ENCODE results near the gene MS4A3. TPM values are rescaled to one million over a fixed set of nuclear protein-coding genes. Genes with fewer than 3 reads are reported as not detected.
"Not testable (repeated sequence)": the region's sequence is repeated elsewhere in the genome, so short reads cannot be mapped to it uniquely, and the experiment has no call there.

MS4A3 gene
- total and polyA plus RNA-seq, 3 donors from 2014 or later: 0.63 to 1.7 (median 1.2) TPM

DNA sequence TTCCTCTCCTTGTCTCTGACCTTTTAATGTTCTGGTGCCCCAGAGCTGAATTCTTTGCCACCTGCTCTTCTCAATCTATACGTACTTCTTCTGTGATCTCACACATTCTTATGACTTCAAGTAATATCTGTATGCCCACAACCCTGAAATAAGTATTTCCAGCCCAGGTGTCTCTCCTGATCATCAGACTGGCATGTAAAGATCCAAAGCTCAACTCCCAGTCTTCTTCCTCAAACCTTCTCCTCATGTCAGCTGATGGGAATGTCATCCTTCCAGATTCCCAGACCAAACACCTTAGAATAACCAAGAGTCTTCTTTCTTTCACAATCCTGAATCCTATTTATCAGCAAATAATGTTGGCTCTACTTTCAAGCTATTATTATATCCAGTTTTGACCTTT lies 9.3 kb downstream of the MS4A3 start:
- TF ChIP-seq POLR2A (IDR thresholded peaks at IDR 0.05): no peak
- TF ChIP-seq, protein P1, sequence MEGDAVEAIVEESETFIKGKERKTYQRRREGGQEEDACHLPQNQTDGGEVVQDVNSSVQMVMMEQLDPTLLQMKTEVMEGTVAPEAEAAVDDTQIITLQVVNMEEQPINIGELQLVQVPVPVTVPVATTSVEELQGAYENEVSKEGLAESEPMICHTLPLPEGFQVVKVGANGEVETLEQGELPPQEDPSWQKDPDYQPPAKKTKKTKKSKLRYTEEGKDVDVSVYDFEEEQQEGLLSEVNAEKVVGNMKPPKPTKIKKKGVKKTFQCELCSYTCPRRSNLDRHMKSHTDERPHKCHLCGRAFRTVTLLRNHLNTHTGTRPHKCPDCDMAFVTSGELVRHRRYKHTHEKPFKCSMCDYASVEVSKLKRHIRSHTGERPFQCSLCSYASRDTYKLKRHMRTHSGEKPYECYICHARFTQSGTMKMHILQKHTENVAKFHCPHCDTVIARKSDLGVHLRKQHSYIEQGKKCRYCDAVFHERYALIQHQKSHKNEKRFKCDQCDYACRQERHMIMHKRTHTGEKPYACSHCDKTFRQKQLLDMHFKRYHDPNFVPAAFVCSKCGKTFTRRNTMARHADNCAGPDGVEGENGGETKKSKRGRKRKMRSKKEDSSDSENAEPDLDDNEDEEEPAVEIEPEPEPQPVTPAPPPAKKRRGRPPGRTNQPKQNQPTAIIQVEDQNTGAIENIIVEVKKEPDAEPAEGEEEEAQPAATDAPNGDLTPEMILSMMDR (IDR thresholded peaks at IDR 0.05): no peak
- WGBS, 2 donors: 89 to 92% methylated on average over 1 of the region's 1 CpG

GRCh38 chr11:60069450-60069849 lies 13.0 kb downstream of the MS4A3 start:
- DNase-seq: no peak
- intact Hi-C loops (cut with DNase I; ENCODE audit: low total_unique reads): no loop called here
- Histone ChIP-seq H3K27me3 (no peaks in the 10 kb centered on the region), H3K4me3 (no peak overlapping the region), H3K27ac (no peak overlapping the region), H3K9me3 (no peaks in the 10 kb centered on the region), H3K36me3 (ENCODE audit: low read depth, missing control alignments) (no peaks in the 10 kb centered on the region), H3K4me1 (no peaks in the 10 kb centered on the region)
- TF ChIP-seq, protein P1 (IDR thresholded peaks at IDR 0.05): no peak
- no peak for TF ChIP-seq POLR2A (IDR thresholded peaks at IDR 0.05)
- 88 to 93% methylated on average over 2 of the region's 2 CpGs for WGBS, 2 donors

More for the DNA sequence above, 9.3 kb downstream of the MS4A3 start:
- Histone ChIP-seq H3K27me3 (no peaks in the 10 kb centered on the region), H3K27ac (no peak overlapping the region), H3K4me1 (no peaks in the 10 kb centered on the region), H3K4me3 (no peak overlapping the region), H3K9me3 (no peaks in the 10 kb centered on the region), H3K36me3 (ENCODE audit: low read depth, missing control alignments) (no peaks in the 10 kb centered on the region)
- DNase-seq: no peak
- intact Hi-C loops (cut with DNase I; ENCODE audit: low total_unique reads): no loop called here

GRCh38 chr11:60071644-60072043 lies 15.2 kb downstream of the MS4A3 start:
- 32 to 54% methylated on average over 6 of the region's 6 CpGs for WGBS, 2 donors
- H3K4me3 ChIP-seq; DNase-seq; H3K36me3 ChIP-seq (ENCODE audit: low read depth, missing control alignments); H3K27me3 ChIP-seq; H3K27ac ChIP-seq; H3K4me1 ChIP-seq; intact Hi-C loops (cut with DNase I; ENCODE audit: low total_unique reads); H3K9me3 ChIP-seq: not testable (repeated sequence)

GRCh38 chr11:60077216-60077817 lies 20.9 kb downstream of the MS4A3 start:
- Histone ChIP-seq H3K36me3 (ENCODE audit: low read depth, missing control alignments) (no peaks in the 10 kb centered on the region), H3K4me1 (no peaks in the 10 kb centered on the region), H3K27ac (no peak overlapping the region), H3K4me3 (no peak overlapping the region), H3K9me3 (no peaks in the 10 kb centered on the region), H3K27me3 (no peaks in the 10 kb centered on the region)
- no peak for DNase-seq
- intact Hi-C loops (cut with DNase I; ENCODE audit: low total_unique reads): no loop called here
- no peak for TF ChIP-seq POLR2A (IDR thresholded peaks at IDR 0.05)
- TF ChIP-seq, protein P1 (IDR thresholded peaks at IDR 0.05): no peak
- 62 to 77% methylated on average over 15 of the region's 15 CpGs for WGBS, 2 donors

GRCh38 chr11:60077981-60078380 lies 21.5 kb downstream of the MS4A3 start:
- no peak overlapping the region for H3K27ac ChIP-seq
- H3K27me3 ChIP-seq: no peaks in the 10 kb centered on the region
- intact Hi-C loops (cut with DNase I; ENCODE audit: low total_unique reads): no loop called here
- 65 to 68% methylated on average over 1 of the region's 1 CpG for WGBS, 2 donors
- H3K4me1 ChIP-seq: no peaks in the 10 kb centered on the region
- no peaks in the 10 kb centered on the region for H3K36me3 ChIP-seq (ENCODE audit: low read depth, missing control alignments)
- DNase-seq: no peak
- no peak overlapping the region for H3K4me3 ChIP-seq
- no peaks in the 10 kb centered on the region for H3K9me3 ChIP-seq
- TF ChIP-seq, protein P1 (IDR thresholded peaks at IDR 0.05): no peak
- TF ChIP-seq POLR2A (IDR thresholded peaks at IDR 0.05): no peak
